ENCODE data around the gene GALNT9.

GRCh38 chr12:132243596-132244310 lies 85.6 kb downstream of the GALNT9 start:
- TF ChIP-seq TAF1 (IDR thresholded peaks at IDR 0.05; ENCODE audit: borderline replicate concordance, low read depth, low read length) (no peak), EZH2phosphoT487 (IDR thresholded peaks at IDR 0.05; ENCODE audit: borderline replicate concordance, low read depth) (no peak), SMC3 (IDR thresholded peaks at IDR 0.05; ENCODE audit: low read depth, low read length) (no peak), TEAD4 (IDR thresholded peaks at IDR 0.05; ENCODE audit: borderline replicate concordance, insufficient read depth) (no peak)

Data from SK-N-SH (cell line).